Endodermal cell (in vitro differentiated cells): Measurements from ENCODE around the gene TRAF3. TPM values are rescaled to one million over a fixed set of nuclear protein-coding genes. Genes with fewer than 3 reads are reported as not detected.
A peak's percentile ranks its signal among the peaks of the same experiment; 100 is the strongest.

Experiments used
- DNase-seq: peaks from one replicate; pipeline ENCODE4 v3.0.0-alpha.2; 2017
- H3K27ac ChIP-seq: 2 replicates; pipeline ENCODE4 v1.5.1; 2013; ENCODE audit warnings: mild to moderate bottlenecking, low read depth, low read length, moderate library complexity
- H3K27me3 ChIP-seq: 2 replicates; pipeline ENCODE4 v1.6.1; 2013; ENCODE audit warnings: mild to moderate bottlenecking, low read length, moderate library complexity; ENCODE audit not compliant: insufficient read depth, control insufficient read depth, poor library complexity, severe bottlenecking
- H3K36me3 ChIP-seq: 2 replicates; pipeline ENCODE4 v1.7.0; 2013; ENCODE audit warnings: mild to moderate bottlenecking, low read length, moderate library complexity; ENCODE audit not compliant: control insufficient read depth, insufficient read depth
- H3K4me1 ChIP-seq: one replicate; pipeline ENCODE4 v1.7.0; 2013; ENCODE audit warnings: low read length; ENCODE audit not compliant: control insufficient read depth, insufficient read depth
- H3K4me3 ChIP-seq: 2 replicates; pipeline ENCODE4 v1.5.1; 2013; ENCODE audit warnings: mild to moderate bottlenecking, low read length, moderate library complexity
- H3K9ac ChIP-seq: 2 replicates; pipeline ENCODE4 v1.6.1; 2013; ENCODE audit warnings: mild to moderate bottlenecking, low read length, moderate library complexity; ENCODE audit not compliant: poor library complexity, severe bottlenecking; ENCODE audit errors: extremely low read depth
- H3K9me3 ChIP-seq: 2 replicates; pipeline ENCODE4 v1.6.1; 2013; ENCODE audit warnings: mild to moderate bottlenecking, low read length, moderate library complexity; ENCODE audit not compliant: control insufficient read depth
- H3K27ac Mint-ChIP-seq: 2 replicates; pipeline ENCODE4 v1.8.0; 2020; ENCODE audit warnings: mixed read lengths
- H3K27me3 Mint-ChIP-seq: 2 replicates; pipeline ENCODE4 v1.8.0; 2021; ENCODE audit warnings: mild to moderate bottlenecking, mixed read lengths; ENCODE audit not compliant: insufficient read depth
- H3K36me3 Mint-ChIP-seq: 2 replicates; pipeline ENCODE4 v1.8.0; 2020; ENCODE audit warnings: low read depth, mixed read lengths
- H3K4me1 Mint-ChIP-seq: 2 replicates; pipeline ENCODE4 v1.8.0; 2020; ENCODE audit warnings: mixed read lengths
- H3K4me3 Mint-ChIP-seq: 2 replicates; pipeline ENCODE4 v1.8.0; 2020; ENCODE audit warnings: mild to moderate bottlenecking, moderate library complexity, mixed read lengths
- H3K9me3 Mint-ChIP-seq: 2 replicates; pipeline ENCODE4 v1.8.0; 2020; ENCODE audit warnings: mild to moderate bottlenecking, mixed read lengths
- WGBS, 2 experiments: methylation state at CpG; one replicate each; pipeline versions ENCODE4 v1.1.5 to v1.1.7; 2013; ENCODE audit warnings: missing lambda C conversion rate in 2 of 2, mixed read lengths in 1 of 2; ENCODE audit not compliant: insufficient coverage in 1 of 2, insufficient read length in 1 of 2; 5-methylcytosine and 5-hydroxymethylcytosine counted together
- total RNA-seq, 2 donors: library from RNA; stranded (reverse); fragmentation: NEBNext Ultra II Directional in 1 of 2; extraction: Animal tissue kit (Norgen Biotek cat#: 25700) in 1 of 2; gene quantifications; 2 replicates in 1 of 2; 3 replicates in 1 of 2; pipeline ENCODE4 v1.2.1, GENCODE V29; 2021
- TF ChIP-seq, protein P1 (sequence below): fragments of 200-600 bp; sonication (generic); conservative IDR thresholded peaks from 2 replicates; pipeline ENCODE4 v1.5.0; 2021; ENCODE audit warnings: antibody characterized with exemption, mild to moderate bottlenecking

Gene TRAF3
- total RNA-seq, 2 donors from 2014 or later = 16.7 to 23.8 TPM

DNA sequence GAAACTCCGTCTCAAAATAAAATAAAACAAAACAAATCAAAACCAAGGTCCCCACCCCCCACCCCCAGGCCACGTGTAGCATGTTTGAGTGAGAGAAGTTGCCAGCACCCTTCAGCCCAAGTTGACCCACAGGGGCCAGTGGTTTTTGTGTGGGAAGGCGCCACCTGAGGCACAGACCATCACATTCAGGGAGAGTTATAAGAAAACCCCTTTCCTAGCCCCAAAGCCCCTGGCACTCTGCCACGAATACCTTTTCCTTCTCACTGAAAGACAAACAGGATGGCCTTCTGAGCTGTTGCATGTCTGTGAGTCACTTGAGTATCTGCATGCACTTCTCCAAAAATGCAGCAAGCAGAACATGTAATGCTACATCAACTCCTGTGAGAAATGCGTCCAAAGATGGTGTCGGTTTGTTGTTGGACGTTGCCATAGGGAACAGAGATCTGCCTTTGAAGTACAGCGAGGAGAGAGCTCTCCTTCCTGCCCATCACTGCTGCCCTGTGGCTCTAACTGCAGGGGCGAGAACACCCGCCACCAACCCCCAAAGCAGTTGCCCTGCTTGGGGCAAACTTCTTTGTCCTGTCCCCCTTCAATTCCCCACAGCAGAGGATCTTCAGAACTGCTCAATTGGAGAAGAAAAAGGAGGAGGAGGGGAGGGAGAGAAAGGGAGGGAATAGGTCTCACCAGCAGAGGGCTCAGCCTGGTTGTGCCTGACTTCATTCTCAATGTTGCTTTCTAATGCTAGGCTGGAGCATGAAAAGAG lies 2.7 kb upstream of the TRAF3 start:
- Histone ChIP-seq H3K27ac (peak overlapping the region; percentile 64), H3K27me3 (peaks cover 6% of the 10 kb centered on the region), H3K9me3 (no peaks in the 10 kb centered on the region), H3K4me1 (peaks cover 6% of the 10 kb centered on the region), H3K36me3 (no peaks in the 10 kb centered on the region), H3K4me3 (no peak overlapping the region), H3K9ac (no peak overlapping the region)
- no peaks in the 10 kb centered on the region for H3K9me3 Mint-ChIP-seq
- H3K4me1 Mint-ChIP-seq = peaks cover 20% of the 10 kb centered on the region
- peaks cover 13% of the 10 kb centered on the region for H3K27me3 Mint-ChIP-seq
- DNase-seq = peak; percentile 84
- H3K4me3 Mint-ChIP-seq = no peak overlapping the region
- no peaks in the 10 kb centered on the region for H3K36me3 Mint-ChIP-seq
- TF ChIP-seq, protein P1, sequence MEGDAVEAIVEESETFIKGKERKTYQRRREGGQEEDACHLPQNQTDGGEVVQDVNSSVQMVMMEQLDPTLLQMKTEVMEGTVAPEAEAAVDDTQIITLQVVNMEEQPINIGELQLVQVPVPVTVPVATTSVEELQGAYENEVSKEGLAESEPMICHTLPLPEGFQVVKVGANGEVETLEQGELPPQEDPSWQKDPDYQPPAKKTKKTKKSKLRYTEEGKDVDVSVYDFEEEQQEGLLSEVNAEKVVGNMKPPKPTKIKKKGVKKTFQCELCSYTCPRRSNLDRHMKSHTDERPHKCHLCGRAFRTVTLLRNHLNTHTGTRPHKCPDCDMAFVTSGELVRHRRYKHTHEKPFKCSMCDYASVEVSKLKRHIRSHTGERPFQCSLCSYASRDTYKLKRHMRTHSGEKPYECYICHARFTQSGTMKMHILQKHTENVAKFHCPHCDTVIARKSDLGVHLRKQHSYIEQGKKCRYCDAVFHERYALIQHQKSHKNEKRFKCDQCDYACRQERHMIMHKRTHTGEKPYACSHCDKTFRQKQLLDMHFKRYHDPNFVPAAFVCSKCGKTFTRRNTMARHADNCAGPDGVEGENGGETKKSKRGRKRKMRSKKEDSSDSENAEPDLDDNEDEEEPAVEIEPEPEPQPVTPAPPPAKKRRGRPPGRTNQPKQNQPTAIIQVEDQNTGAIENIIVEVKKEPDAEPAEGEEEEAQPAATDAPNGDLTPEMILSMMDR = peak; percentile 85
- 72 to 81% methylated on average over 5 to 8 of the region's 10 CpGs for WGBS, 2 experiments
- H3K27ac Mint-ChIP-seq = peak overlapping the region; percentile 61

GRCh38 chr14:102775855-102776760 lies 1.1 kb upstream of the TRAF3 start:
- Mint-ChIP-seq H3K4me1 (peaks cover 25% of the 10 kb centered on the region), H3K27ac (peak overlapping the region; percentile 30), H3K9me3 (no peaks in the 10 kb centered on the region), H3K4me3 (peak overlapping the region; percentile 63), H3K36me3 (no peaks in the 10 kb centered on the region), H3K27me3 (peaks cover 14% of the 10 kb centered on the region)
- peak; percentile 63 for DNase-seq
- TF ChIP-seq, protein P1 = no peak
- peaks cover 8% of the 10 kb centered on the region for H3K4me1 ChIP-seq
- H3K27me3 ChIP-seq = peaks cover 6% of the 10 kb centered on the region
- H3K4me3 ChIP-seq = no peak overlapping the region
- H3K27ac ChIP-seq = no peak overlapping the region
- H3K36me3 ChIP-seq = no peaks in the 10 kb centered on the region
- H3K9me3 ChIP-seq = no peaks in the 10 kb centered on the region
- WGBS, 2 experiments = 86 to 87% methylated on average over 7 to 22 of the region's 22 CpGs
- H3K9ac ChIP-seq = no peak overlapping the region

- Mint-ChIP-seq H3K36me3 (no peaks in the 10 kb centered on the region), H3K4me3 (peak overlapping the region; percentile 63), H3K4me1 (peaks cover 25% of the 10 kb centered on the region), H3K27me3 (peaks cover 14% of the 10 kb centered on the region), H3K9me3 (no peaks in the 10 kb centered on the region), H3K27ac (no peak overlapping the region)
- peak overlapping the region; percentile 19 for H3K9ac ChIP-seq
- H3K36me3 ChIP-seq = no peaks in the 10 kb centered on the region
- no peaks in the 10 kb centered on the region for H3K9me3 ChIP-seq
- H3K4me1 ChIP-seq = peaks cover 8% of the 10 kb centered on the region
- no peak overlapping the region for H3K27ac ChIP-seq
- peak; percentile 62 for DNase-seq
- WGBS, 2 experiments = 0 to 1% methylated on average over 31 to 98 of the region's 98 CpGs
- peak overlapping the region; percentile 71 for H3K4me3 ChIP-seq
- peaks cover 6% of the 10 kb centered on the region for H3K27me3 ChIP-seq
- TF ChIP-seq, protein P1 = no peak
Measured at GRCh38 chr14:102777711-102778337, 575 bp downstream of the TRAF3 start.
